HepG2 (cell line): Measurements from ENCODE around the gene PAFAH1B1. TPM values are rescaled to one million over a fixed set of nuclear protein-coding genes. Genes with fewer than 3 reads are reported as not detected.

Experiments used
- HIVEP1 ChIP-seq: sonication (generic); formaldehyde crosslinking; IDR thresholded peaks from 2 replicates; pipeline ENCODE4 v1.4.0; 2020; ENCODE audit warnings: mild to moderate bottlenecking, missing genetic modification reagents
- KLF12 ChIP-seq: sonication (generic); formaldehyde crosslinking; IDR thresholded peaks from 2 replicates; pipeline ENCODE4 v1.4.0; 2020; ENCODE audit warnings: missing genetic modification reagents, borderline replicate concordance
- NKX3-1 ChIP-seq: sonication (generic); formaldehyde crosslinking; IDR thresholded peaks from 2 replicates; pipeline ENCODE4 v1.5.0; 2020; ENCODE audit warnings: missing genetic modification reagents
- PHF21A ChIP-seq: sonication (generic); formaldehyde crosslinking; IDR thresholded peaks from 2 replicates; pipeline ENCODE4 v1.5.0; 2020; ENCODE audit warnings: mild to moderate bottlenecking, missing genetic modification reagents
- ZFP82 ChIP-seq: sonication (generic); formaldehyde crosslinking; IDR thresholded peaks from 2 replicates; pipeline ENCODE4 v1.5.1; 2020; ENCODE audit warnings: mild to moderate bottlenecking, missing genetic modification reagents, borderline replicate concordance
- ZMYM3 ChIP-seq: sonication (generic); formaldehyde crosslinking; IDR thresholded peaks from 2 replicates; pipeline ENCODE4 v1.5.1; 2020; ENCODE audit warnings: mild to moderate bottlenecking, missing genetic modification reagents
- polyA plus RNA-seq, 8 experiments: library from polyadenylated mRNA; depleted of rRNA in 3 of 8; stranded (reverse) in 7 of 8; unstranded in 1 of 8; fragments of >200 nt; fragmentation: Illumina TruSeq in 4 of 8; extraction: Trizol in 4 of 8; gene quantifications; 2 replicates each; pipeline versions ENCODE4 v1.2.1 to v1.2.3, GENCODE V29; 2011 to 2016; ENCODE audit warnings: low read depth in 4 of 8, missing spikeins in 1 of 8, mixed read lengths in 1 of 8; ENCODE audit not compliant: insufficient read depth in 1 of 8
- total RNA-seq, 5 experiments: library from RNA; depleted of rRNA; stranded (reverse); fragments of >200 nt; fragmentation: Illumina TruSeq; extraction: Trizol; gene quantifications; 2 replicates each; pipeline ENCODE4 v1.2.3, GENCODE V29; 2016; ENCODE audit warnings: low read depth in 1 of 5
- TF ChIP-seq, protein P1 (sequence below): sonication (generic); formaldehyde crosslinking; IDR thresholded peaks from 2 replicates; pipeline ENCODE4 v1.4.0; 2020; ENCODE audit warnings: mild to moderate bottlenecking, missing genetic modification reagents
- TF ChIP-seq, protein P2 (sequence below): IDR thresholded peaks from 2 replicates; pipeline ENCODE4 v1.6.1; 2016; ENCODE audit warnings: low read depth, borderline replicate concordance
- TF ChIP-seq, protein P3 (sequence below): sonication (generic); formaldehyde crosslinking; IDR thresholded peaks from 2 replicates; pipeline ENCODE4 v1.5.1; 2020; ENCODE audit warnings: missing genetic modification reagents, mild to moderate bottlenecking, borderline replicate concordance
- TF ChIP-seq, protein P4 (sequence below): sonication (generic); formaldehyde crosslinking; IDR thresholded peaks from 2 replicates; pipeline ENCODE4 v1.4.0; 2020; ENCODE audit warnings: mild to moderate bottlenecking, missing genetic modification reagents
- TF ChIP-seq, protein P5 (sequence below): sonication (generic); formaldehyde crosslinking; IDR thresholded peaks from 2 replicates; pipeline ENCODE4 v1.4.0; 2020; ENCODE audit warnings: mild to moderate bottlenecking, missing genetic modification reagents, borderline replicate concordance

The PAFAH1B1 gene
- total and polyA plus RNA-seq, 2 of the 13 experiments (the other 11 are each of a cell fraction or from before 2014, with no cell fraction given): 46.0 to 64.9 TPM

DNA sequence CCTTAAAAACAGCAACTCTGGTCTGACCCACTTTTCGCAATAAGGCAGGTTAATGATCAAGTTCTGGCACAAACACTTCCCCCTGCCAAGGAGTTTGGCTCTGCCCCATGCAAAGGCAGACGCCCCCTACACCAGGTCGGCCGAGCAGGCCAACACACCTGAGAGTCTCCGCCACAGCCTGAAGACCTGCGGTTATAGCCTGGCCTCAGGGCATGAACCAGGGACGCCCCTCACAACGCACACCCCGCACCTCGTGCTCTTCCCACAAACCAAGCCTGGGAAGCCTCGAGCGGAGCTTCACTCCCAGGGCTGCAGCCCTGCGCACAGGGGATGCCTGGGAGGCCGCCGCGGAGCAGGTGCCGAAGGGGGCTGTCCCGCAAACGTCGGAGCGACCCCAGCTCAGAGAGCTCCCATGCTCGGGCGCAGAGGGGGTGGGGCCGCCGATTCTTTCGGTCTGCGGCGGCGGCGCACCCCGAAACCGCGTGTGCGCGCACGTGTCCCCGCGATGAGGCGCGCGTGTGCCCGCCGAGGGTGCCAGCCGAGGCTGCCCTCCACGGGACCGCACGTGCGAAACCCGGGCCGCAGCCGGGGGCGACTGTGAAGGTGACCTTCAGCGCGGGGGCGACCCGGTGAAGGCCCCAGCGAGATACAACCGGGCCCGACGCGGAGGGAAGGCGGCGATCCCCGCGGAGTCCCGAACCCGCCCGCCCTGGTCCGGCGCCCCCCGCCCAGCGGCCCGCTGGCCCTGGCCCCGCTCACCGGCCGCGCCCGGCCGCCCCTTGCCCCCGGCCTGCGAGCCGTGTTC is 117.6 kb downstream of the PAFAH1B1 start (continued):
- TF ChIP-seq, protein P1, sequence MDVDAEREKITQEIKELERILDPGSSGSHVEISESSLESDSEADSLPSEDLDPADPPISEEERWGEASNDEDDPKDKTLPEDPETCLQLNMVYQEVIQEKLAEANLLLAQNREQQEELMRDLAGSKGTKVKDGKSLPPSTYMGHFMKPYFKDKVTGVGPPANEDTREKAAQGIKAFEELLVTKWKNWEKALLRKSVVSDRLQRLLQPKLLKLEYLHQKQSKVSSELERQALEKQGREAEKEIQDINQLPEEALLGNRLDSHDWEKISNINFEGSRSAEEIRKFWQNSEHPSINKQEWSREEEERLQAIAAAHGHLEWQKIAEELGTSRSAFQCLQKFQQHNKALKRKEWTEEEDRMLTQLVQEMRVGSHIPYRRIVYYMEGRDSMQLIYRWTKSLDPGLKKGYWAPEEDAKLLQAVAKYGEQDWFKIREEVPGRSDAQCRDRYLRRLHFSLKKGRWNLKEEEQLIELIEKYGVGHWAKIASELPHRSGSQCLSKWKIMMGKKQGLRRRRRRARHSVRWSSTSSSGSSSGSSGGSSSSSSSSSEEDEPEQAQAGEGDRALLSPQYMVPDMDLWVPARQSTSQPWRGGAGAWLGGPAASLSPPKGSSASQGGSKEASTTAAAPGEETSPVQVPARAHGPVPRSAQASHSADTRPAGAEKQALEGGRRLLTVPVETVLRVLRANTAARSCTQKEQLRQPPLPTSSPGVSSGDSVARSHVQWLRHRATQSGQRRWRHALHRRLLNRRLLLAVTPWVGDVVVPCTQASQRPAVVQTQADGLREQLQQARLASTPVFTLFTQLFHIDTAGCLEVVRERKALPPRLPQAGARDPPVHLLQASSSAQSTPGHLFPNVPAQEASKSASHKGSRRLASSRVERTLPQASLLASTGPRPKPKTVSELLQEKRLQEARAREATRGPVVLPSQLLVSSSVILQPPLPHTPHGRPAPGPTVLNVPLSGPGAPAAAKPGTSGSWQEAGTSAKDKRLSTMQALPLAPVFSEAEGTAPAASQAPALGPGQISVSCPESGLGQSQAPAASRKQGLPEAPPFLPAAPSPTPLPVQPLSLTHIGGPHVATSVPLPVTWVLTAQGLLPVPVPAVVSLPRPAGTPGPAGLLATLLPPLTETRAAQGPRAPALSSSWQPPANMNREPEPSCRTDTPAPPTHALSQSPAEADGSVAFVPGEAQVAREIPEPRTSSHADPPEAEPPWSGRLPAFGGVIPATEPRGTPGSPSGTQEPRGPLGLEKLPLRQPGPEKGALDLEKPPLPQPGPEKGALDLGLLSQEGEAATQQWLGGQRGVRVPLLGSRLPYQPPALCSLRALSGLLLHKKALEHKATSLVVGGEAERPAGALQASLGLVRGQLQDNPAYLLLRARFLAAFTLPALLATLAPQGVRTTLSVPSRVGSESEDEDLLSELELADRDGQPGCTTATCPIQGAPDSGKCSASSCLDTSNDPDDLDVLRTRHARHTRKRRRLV: 0 out of 2 replicates have a peak, but pooled peaks have one; percentile 12
- TF ChIP-seq PHF21A (CRISPR knock-in tag): 0 out of 2 replicates have a peak, but pooled peaks have one; percentile 11
- TF ChIP-seq, protein P2, sequence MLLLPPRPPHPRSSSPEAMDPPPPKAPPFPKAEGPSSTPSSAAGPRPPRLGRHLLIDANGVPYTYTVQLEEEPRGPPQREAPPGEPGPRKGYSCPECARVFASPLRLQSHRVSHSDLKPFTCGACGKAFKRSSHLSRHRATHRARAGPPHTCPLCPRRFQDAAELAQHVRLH (CRISPR knock-in tag): 0 out of 2 replicates have a peak, but pooled peaks have one; percentile 34
- TF ChIP-seq, protein P3, sequence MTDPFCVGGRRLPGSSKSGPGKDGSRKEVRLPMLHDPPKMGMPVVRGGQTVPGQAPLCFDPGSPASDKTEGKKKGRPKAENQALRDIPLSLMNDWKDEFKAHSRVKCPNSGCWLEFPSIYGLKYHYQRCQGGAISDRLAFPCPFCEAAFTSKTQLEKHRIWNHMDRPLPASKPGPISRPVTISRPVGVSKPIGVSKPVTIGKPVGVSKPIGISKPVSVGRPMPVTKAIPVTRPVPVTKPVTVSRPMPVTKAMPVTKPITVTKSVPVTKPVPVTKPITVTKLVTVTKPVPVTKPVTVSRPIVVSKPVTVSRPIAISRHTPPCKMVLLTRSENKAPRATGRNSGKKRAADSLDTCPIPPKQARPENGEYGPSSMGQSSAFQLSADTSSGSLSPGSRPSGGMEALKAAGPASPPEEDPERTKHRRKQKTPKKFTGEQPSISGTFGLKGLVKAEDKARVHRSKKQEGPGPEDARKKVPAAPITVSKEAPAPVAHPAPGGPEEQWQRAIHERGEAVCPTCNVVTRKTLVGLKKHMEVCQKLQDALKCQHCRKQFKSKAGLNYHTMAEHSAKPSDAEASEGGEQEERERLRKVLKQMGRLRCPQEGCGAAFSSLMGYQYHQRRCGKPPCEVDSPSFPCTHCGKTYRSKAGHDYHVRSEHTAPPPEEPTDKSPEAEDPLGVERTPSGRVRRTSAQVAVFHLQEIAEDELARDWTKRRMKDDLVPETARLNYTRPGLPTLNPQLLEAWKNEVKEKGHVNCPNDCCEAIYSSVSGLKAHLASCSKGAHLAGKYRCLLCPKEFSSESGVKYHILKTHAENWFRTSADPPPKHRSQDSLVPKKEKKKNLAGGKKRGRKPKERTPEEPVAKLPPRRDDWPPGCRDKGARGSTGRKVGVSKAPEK (CRISPR knock-in tag): no peak
- TF ChIP-seq, protein P4, sequence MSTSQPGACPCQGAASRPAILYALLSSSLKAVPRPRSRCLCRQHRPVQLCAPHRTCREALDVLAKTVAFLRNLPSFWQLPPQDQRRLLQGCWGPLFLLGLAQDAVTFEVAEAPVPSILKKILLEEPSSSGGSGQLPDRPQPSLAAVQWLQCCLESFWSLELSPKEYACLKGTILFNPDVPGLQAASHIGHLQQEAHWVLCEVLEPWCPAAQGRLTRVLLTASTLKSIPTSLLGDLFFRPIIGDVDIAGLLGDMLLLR (CRISPR knock-in tag): 0 out of 2 replicates have a peak, but pooled peaks have one; percentile 40
- TF ChIP-seq, protein P5, sequence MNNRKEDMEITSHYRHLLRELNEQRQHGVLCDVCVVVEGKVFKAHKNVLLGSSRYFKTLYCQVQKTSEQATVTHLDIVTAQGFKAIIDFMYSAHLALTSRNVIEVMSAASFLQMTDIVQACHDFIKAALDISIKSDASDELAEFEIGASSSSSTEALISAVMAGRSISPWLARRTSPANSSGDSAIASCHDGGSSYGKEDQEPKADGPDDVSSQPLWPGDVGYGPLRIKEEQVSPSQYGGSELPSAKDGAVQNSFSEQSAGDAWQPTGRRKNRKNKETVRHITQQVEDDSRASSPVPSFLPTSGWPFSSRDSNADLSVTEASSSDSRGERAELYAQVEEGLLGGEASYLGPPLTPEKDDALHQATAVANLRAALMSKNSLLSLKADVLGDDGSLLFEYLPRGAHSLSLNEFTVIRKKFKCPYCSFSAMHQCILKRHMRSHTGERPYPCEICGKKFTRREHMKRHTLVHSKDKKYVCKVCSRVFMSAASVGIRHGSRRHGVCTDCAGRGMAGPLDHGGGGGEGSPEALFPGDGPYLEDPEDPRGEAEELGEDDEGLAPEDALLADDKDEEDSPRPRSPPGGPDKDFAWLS (CRISPR knock-in tag): 0 out of 2 replicates have a peak, but pooled peaks have one; percentile 16
- TF ChIP-seq ZFP82 (CRISPR knock-in tag): peak; percentile 20; the same call in 1 of the 2 replicates
- no peak for TF ChIP-seq HIVEP1
- TF ChIP-seq ZMYM3 (CRISPR knock-in tag): 0 out of 2 replicates have a peak, but pooled peaks have one; percentile 7
- TF ChIP-seq NKX3-1 (CRISPR knock-in tag): 0 out of 2 replicates have a peak, but pooled peaks have one; percentile 62
- TF ChIP-seq KLF12 (CRISPR knock-in tag): no peak
